Measurements from ENCODE around the gene MALRD1. TPM values are rescaled to one million over a fixed set of nuclear protein-coding genes. Genes with fewer than 3 reads are reported as not detected.

MALRD1 gene
- total and polyA plus RNA-seq, 10 donors = 0.06 to 1.6 (median 0.43) TPM

- Histone ChIP-seq H3K9me3 (peaks cover 0 to 7% (median 0%) of the 10 kb centered on the region in 8 donors), H3K4me1 (no peaks in the 10 kb centered on the region), H3K27me3 (replicated peaks in 1 of 7) (no peaks in the 10 kb centered on the region), H3K4me3 (no peak overlapping the region), H3K27ac (no peak overlapping the region), H3K36me3 (no peaks in the 10 kb centered on the region)
- intact Hi-C loops (cut with DNase I; ENCODE audit: low total_unique reads) = no loop called here
- DNase-seq = no peak
- 70 to 86% (median 75%) methylated on average over 2 of the region's 2 CpGs for WGBS, 5 donors
- TF ChIP-seq CTCF (IDR thresholded peaks at IDR 0.05 in 8 of 11, conservative IDR thresholded peaks at IDR 0.05 in 3 of 11) (no peak), POLR2A (IDR thresholded peaks at IDR 0.05) (no peak)
Measured at GRCh38 chr10:19245889-19246752, 197.5 kb downstream of the MALRD1 start.

- TF ChIP-seq CTCF (IDR thresholded peaks at IDR 0.05 in 8 of 11, conservative IDR thresholded peaks at IDR 0.05 in 3 of 11) (no peak), POLR2A (IDR thresholded peaks at IDR 0.05) (no peak), POLR2AphosphoS5 (IDR thresholded peaks at IDR 0.05) (no peak)
- Histone ChIP-seq H3K36me3 (no peaks in the 10 kb centered on the region), H3K4me3 (no peak overlapping the region), H3K27ac (no peak overlapping the region), H3K4me1 (no peaks in the 10 kb centered on the region), H3K27me3 (replicated peaks in 1 of 7) (no peaks in the 10 kb centered on the region), H3K9me3 (peaks cover 0 to 4% (median 0%) of the 10 kb centered on the region in 8 donors)
- intact Hi-C loops (cut with DNase I; ENCODE audit: low total_unique reads) = no loop called here
- WGBS, 5 donors = 75 to 78% (median 76%) methylated on average over 3 of the region's 3 CpGs
- DNase-seq = no peak
Measured at GRCh38 chr10:19247843-19248242, 199.2 kb downstream of the MALRD1 start.

GRCh38 chr10:19250546-19250945 lies 201.9 kb downstream of the MALRD1 start:
- no peaks in the 10 kb centered on the region for H3K36me3 ChIP-seq
- no peak for DNase-seq
- peaks cover 0 to 8% (median 0%) of the 10 kb centered on the region in 8 donors for H3K9me3 ChIP-seq
- intact Hi-C loops (cut with DNase I; ENCODE audit: low total_unique reads) = no loop called here
- no peaks in the 10 kb centered on the region for H3K27me3 ChIP-seq (replicated peaks in 1 of 7)
- 56 to 79% (median 63%) methylated on average over 2 of the region's 2 CpGs for WGBS, 5 donors
- H3K4me1 ChIP-seq = no peaks in the 10 kb centered on the region
- no peak for TF ChIP-seq POLR2A (IDR thresholded peaks at IDR 0.05)
- TF ChIP-seq CTCF (IDR thresholded peaks at IDR 0.05 in 8 of 11, conservative IDR thresholded peaks at IDR 0.05 in 3 of 11) = no peak
- no peak for TF ChIP-seq POLR2AphosphoS5 (IDR thresholded peaks at IDR 0.05)
- H3K27ac ChIP-seq = no peak overlapping the region
- H3K4me3 ChIP-seq = no peak overlapping the region

- Histone ChIP-seq H3K36me3 (no peaks in the 10 kb centered on the region), H3K27me3 (replicated peaks in 1 of 7) (no peaks in the 10 kb centered on the region), H3K4me3 (no peak overlapping the region), H3K4me1 (no peaks in the 10 kb centered on the region), H3K27ac (no peak overlapping the region), H3K9me3 (peaks cover 0 to 8% (median 0%) of the 10 kb centered on the region in 8 donors)
- TF ChIP-seq POLR2A (IDR thresholded peaks at IDR 0.05) = no peak
- no peak for DNase-seq
- intact Hi-C loops (cut with DNase I; ENCODE audit: low total_unique reads) = no loop called here
Measured at GRCh38 chr10:19252531-19252930, 203.9 kb downstream of the MALRD1 start.
